Activated naive CD8-positive, alpha-beta T cell treated with anti-CD3 and anti-CD28 coated beads, Interleukin-2, amount 50 U/mL, for 16 hours (primary cell): ENCODE results near the gene TRPM6.

Experiments
- DNase-seq: peaks from one replicate; pipeline ENCODE4 v3.0.0-alpha.2; 2020; ENCODE audit warnings: low read depth, low spot score

The TRPM6 gene

GRCh38 chr9:74771672-74772071, 116.0 kb downstream of the TRPM6 start:
- no peak for DNase-seq

GRCh38 chr9:74771262-74771585, 116.5 kb downstream of the TRPM6 start:
- DNase-seq = no peak

DNA sequence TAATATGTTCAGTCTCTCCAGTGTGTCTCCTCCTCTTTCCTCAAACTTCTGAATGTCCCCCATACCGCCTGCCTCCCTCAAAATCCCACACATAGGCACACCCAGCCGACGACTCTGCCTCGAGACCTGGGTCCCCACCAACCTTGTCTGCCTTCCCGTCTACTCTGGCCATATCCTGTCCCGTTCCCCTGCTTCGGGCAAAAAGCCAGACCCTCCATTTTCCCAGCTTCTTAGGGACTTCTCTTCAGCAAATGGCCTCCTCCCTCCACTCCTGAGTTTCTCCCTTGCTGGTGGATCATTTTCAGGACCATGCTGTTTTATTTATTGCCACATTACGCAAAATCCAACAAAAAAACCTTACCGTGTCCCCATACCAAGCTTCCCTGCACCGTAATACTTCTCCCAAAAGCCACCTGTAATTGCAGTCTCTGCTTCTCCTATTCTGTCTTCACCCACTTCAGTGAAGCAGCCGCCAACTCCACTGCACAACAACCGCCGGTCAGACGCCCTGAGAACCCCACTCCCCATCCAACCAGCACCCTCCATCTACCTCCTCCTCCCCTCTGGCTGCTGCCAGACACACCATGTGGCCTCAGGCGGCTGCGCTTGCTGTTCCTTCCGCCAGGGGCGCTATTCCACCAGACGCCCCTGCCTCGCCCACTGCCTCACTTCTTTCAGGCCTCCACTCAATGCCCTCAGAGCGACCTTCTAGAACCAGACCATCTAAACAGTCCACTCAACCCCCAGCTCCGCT, 117.0 kb downstream of the TRPM6 start:
- no peak for DNase-seq

DNA sequence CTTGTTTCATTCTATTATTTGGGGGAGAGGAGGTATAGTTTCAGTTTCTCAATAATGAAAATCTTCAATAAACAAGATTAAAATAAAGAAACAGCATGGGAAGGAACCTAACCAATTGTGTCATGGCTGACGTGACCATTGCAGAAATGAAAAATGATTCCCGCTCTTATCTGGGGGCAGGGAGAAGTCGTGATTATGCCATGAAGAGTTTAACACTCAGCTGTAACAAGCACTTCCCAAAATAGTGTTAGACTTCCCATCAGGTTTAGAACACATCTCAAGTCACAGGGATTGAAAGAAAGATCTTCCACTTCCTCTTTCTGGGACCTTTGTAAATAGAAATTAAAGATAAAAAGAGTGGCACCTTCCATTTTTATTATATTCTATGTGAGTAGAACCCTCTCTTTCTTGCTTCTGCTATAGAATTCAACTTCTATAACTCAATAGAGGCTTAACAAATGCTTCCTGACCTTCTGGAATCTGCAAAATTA, 122.2 kb downstream of the TRPM6 start:
- no peak for DNase-seq

DNA sequence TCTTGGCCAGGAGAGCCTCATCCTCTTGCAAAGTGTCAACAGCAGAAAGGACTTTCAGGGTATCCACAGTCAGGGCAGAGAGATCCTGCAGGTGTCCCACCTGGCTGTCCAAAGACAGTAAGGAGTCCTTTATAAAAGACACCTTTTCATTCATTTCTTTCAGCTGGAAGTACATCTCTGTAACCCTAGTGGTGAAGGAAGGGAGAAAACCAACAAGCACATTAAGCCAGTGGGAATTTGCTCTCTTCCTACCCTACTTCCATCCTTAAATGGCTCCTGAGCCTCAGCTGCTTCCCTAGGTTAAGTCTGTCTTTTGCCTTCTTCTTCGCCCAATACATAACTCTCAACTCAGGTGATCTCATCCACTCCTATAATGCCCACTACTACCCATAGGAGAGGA, 124.8 kb downstream of the TRPM6 start:
- DNase-seq = no peak

- DNase-seq = no peak
Observed at GRCh38 chr9:74760031-74760700, 127.6 kb downstream of the TRPM6 start.

- DNase-seq = no peak
Observed at GRCh38 chr9:74755999-74756398, 131.7 kb downstream of the TRPM6 start.

- no peak for DNase-seq
Observed at GRCh38 chr9:74755355-74755754, 132.4 kb downstream of the TRPM6 start.

GRCh38 chr9:74753650-74754049, 134.1 kb downstream of the TRPM6 start:
- no peak for DNase-seq

- DNase-seq = no peak
Observed at GRCh38 chr9:74748966-74749365, 138.8 kb downstream of the TRPM6 start.

GRCh38 chr9:74742792-74743730, 144.7 kb downstream of the TRPM6 start:
- DNase-seq = no peak

DNA sequence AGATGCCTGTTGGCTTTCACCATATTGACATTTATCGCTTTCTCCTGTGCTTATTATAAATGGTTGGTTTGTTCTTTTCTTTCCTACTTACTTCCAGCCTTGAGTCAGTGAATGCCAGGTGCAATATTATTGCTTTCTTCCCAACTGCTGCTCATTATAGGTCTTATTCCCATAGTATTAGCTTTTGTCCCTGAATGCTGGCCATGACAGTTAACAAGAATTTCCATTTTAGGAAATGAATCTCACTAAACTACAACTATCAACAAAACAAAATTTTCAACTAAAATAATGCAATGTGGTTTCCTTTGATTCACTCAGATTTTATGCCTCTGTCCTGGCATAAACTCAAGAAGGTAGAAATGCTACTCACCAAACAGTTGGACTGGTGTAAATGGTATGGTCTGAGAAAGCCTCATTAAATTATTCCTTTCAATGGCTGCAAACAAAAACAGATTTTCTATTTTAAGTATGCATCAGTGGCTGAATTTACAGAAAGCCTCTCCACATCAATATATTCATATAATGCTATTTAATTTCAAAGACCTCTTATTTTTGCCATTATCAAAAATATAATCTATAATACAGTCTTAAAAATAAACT, 145.4 kb downstream of the TRPM6 start:
- DNase-seq = no peak

DNA sequence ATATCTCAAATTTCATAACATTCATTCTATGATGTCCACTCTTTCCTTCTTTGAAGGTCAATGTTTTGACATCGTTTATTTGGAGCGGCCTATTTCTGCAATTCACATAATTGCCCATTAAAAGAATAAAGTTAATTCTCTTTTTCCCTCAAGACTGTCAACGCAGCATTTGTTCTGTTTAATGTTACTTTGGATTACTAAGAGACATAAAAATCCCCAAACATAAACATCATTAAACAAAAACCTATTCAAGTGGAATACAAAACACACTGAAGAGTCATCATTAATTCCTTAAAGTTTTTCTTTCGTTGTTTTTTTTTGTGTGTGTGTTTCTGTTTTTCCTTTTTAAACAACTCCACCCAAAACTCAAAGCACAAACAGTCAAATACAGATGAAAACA, 151.1 kb downstream of the TRPM6 start:
- DNase-seq = no peak

GRCh38 chr9:74735761-74736160, 152.0 kb downstream of the TRPM6 start:
- DNase-seq = no peak

DNA sequence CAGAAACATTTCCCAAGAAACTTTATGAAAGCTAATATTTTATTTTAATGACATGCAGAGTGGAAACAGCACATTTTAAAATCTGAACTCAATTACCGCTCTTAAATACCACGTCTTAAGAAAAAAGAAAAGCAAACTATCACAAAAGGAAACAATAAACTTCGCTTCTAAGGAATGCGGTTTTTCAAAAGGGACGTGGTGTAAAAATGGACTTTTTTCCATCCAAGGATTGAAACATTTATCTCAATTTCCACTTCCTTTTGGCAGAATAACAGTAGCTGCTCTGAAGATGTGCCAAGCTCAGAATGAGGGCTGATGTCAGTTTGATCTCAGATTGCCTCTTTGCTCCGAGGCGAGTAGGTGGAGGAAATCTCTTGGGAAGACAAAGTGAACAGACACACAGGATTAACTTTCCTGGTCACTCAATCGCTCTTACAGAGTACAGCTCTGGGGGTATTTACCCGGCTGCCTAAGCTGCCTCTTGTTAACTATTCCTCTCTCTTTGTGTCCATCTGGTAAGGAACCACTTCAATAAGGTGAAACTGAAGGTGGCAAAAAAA, 158.5 kb downstream of the TRPM6 start:
- no peak for DNase-seq

GRCh38 chr9:74728176-74728575, 159.5 kb downstream of the TRPM6 start:
- DNase-seq = no peak

GRCh38 chr9:74726581-74726980, 161.1 kb downstream of the TRPM6 start:
- no peak for DNase-seq

- no peak for DNase-seq
Observed at GRCh38 chr9:74724317-74724716, 163.4 kb downstream of the TRPM6 start.

DNA sequence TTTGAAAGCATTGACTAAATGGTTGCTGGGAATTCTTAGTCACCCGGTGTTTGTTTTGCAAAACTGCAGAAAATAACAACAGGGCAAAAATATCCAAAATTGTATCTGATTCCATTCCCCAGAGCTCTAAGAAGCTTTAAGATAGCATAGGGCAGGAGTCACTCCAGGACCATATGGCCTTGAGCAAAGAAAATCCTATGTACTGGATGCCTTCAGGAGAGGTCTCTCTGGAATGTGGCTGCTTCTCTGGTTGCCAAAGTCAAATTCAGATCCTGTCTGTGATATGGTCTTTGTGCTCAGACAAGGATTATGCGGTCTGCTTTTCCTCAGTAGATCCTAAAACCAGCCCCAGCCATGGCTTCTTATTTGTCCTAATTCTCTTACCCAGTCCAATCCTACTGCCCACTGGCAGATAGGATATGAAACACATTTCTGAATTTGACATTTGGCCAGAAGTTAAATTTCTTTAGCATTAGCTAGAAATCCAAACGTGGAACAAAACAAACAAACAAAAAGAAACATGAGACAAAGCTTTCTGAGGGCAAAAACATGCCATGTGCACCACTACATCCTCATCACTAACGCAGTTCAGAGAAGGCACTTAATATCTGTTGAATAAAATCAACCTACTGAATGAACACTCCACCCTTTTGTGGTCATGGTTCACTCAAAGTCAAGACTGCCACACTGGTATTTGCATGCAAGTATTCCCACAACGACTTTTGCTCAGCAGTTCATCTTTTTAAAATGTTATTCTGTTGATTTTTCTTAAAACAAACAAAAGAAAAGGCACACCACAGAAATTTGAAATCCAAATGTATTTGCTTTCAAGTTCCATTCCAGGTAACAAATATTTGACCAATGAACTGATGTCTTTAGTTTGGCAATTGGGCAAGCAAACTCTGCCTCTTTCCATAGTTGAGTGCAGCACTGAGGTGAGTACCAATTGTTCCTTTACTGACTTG, 165.7 kb downstream of the TRPM6 start:
- DNase-seq = no peak

- DNase-seq = no peak
Observed at GRCh38 chr9:74719306-74719705, 168.4 kb downstream of the TRPM6 start.
